HL-60 (cell line): Measurements from ENCODE around the gene TPBGL.

Source experiments
- CTCF ChIP-seq: IDR thresholded peaks from one replicate; pipeline ENCODE4 v1.5.1; 2011; ENCODE audit warnings: low read length, control low read depth, inconsistent platforms; ENCODE audit not compliant: insufficient read depth
- GABPA ChIP-seq: IDR thresholded peaks from 2 replicates; pipeline ENCODE4 v1.6.1; 2012; ENCODE audit warnings: low read depth
- POLR2AphosphoS5 ChIP-seq: IDR thresholded peaks from 2 replicates; pipeline ENCODE4 v1.6.1; 2012; ENCODE audit warnings: low read depth
- REST ChIP-seq: IDR thresholded peaks from 2 replicates; pipeline ENCODE4 v1.6.1; 2012; ENCODE audit warnings: low read depth; ENCODE audit not compliant: insufficient replicate concordance
- SPI1 ChIP-seq: IDR thresholded peaks from 2 replicates; pipeline ENCODE4 v1.6.1; 2012; ENCODE audit warnings: low read depth, mild to moderate bottlenecking, borderline replicate concordance

DNA sequence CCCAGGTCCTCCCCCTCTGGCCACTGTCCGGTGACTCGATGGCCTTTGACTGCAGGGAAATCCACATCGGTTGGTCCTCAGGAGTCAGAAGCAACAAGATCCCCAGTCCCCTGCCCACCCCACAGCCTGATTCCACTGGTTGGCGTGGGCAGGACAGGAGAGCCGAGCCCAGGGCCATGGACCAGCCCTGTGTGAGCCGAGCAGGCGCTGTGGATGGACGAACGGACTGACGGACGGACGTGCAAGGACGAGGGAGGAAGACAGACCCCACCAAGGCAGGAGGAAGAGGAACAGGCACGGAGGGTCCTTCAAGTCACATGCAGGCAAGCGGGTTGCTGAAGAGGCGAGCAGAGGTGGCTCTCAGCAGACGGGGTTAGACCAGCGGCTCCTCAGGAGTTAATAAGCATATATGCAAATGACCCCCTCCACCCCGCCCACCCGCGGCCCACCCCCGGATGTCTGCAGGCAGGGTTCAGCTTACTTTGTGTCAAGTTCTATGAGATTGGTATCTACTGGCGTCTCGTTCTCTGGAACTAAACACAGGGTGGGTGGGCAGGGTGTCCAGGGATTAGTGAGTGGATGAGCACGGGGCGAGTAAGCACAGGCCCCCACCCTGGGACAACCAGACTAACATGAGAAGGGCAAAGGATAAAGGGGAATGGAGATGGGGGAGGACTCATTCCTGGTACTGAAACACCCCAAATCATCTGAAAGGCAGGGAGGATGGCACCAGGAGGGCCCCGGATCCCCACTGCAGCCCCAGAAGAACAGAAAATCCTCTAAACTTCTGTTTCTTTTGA lies 26.8 kb downstream of the TPBGL start:
- TF ChIP-seq POLR2AphosphoS5 (no peak), CTCF (no peak), GABPA (no peak), REST (no peak), SPI1 (no peak)
